HEK293 (cell line): Measurements from ENCODE around the gene ADAMTSL5.

ENCODE experiments used
- CTCF ChIA-PET: fragments of 350-600 bp; formaldehyde crosslinking; extraction: SDS; loops from one replicate; lab custom pipeline; 2021; ENCODE audit warnings: antibody characterized with exemption; lab: Yijun Ruan, JAX
- POLR2A ChIA-PET: fragments of 300-600 bp; formaldehyde crosslinking; extraction: SDS; loops from one replicate; lab custom pipeline; 2020; ENCODE audit warnings: antibody characterized with exemption, inconsistent platforms; lab: Yijun Ruan, JAX
- H3K27ac ChIP-seq: fragments of 200-500 bp; sonication (Bioruptor generic); 2 replicates; pipeline ENCODE4 v1.5.1; 2014; ENCODE audit warnings: low read depth, low read length, control low read depth, inconsistent platforms; ENCODE audit errors: extremely low read depth
- H3K36me3 ChIP-seq, 2 experiments: fragments of 200-500 bp in 1 of 2; sonication (Bioruptor generic) in 1 of 2; 1 replicate in 1 of 2; 2 replicates in 1 of 2; pipeline ENCODE4 v1.5.1; 2014 to 2017; ENCODE audit warnings: inconsistent platforms in 2 of 2, low read length in 2 of 2; ENCODE audit not compliant: control insufficient read depth in 2 of 2, insufficient read depth in 1 of 2
- H3K4me1 ChIP-seq: fragments of 200-500 bp; sonication (Bioruptor generic); 2 replicates; pipeline ENCODE4 v1.5.1; 2014; ENCODE audit warnings: mild to moderate bottlenecking, low read length, inconsistent platforms; ENCODE audit not compliant: control insufficient read depth, insufficient read depth
- H3K4me3 ChIP-seq: 2 replicates; pipeline ENCODE4 v1.5.1; 2011; ENCODE audit warnings: low read depth, mild to moderate bottlenecking, control low read depth, low read length, moderate library complexity
- H3K9me3 ChIP-seq: fragments of 200-500 bp; sonication (Bioruptor generic); 2 replicates; pipeline ENCODE4 v1.5.1; 2014; ENCODE audit warnings: low read depth, low read length, inconsistent platforms; ENCODE audit not compliant: control insufficient read depth, insufficient read depth
- AEBP2 ChIP-seq: fragments of 450-650 bp; formaldehyde crosslinking; IDR thresholded peaks from 2 replicates; pipeline ENCODE4 v1.5.1; 2016; ENCODE audit warnings: missing biosample characterization, missing genetic modification characterization, borderline replicate concordance
- EGR2 ChIP-seq: fragments of 450-650 bp; formaldehyde crosslinking; IDR thresholded peaks from 2 replicates; pipeline ENCODE4 v1.5.1; 2016; ENCODE audit warnings: low read depth, missing biosample characterization, missing genetic modification characterization
- OVOL3 ChIP-seq: fragments of 450-650 bp; formaldehyde crosslinking; IDR thresholded peaks from 2 replicates; pipeline ENCODE4 v1.5.1; 2016; ENCODE audit warnings: missing biosample characterization, missing genetic modification characterization
- SP2 ChIP-seq: fragments of 450-650 bp; formaldehyde crosslinking; IDR thresholded peaks from 2 replicates; pipeline ENCODE4 v1.5.1; 2016; ENCODE audit warnings: missing biosample characterization, missing genetic modification characterization
- YY2 ChIP-seq: fragments of 450-650 bp; formaldehyde crosslinking; IDR thresholded peaks from 2 replicates; pipeline ENCODE4 v1.5.1; 2016; ENCODE audit warnings: missing biosample characterization, missing genetic modification characterization
- ZBTB10 ChIP-seq: fragments of 450-650 bp; formaldehyde crosslinking; IDR thresholded peaks from 2 replicates; pipeline ENCODE4 v1.5.1; 2016; ENCODE audit warnings: missing biosample characterization, missing genetic modification characterization
- ZBTB20 ChIP-seq: fragments of 450-650 bp; formaldehyde crosslinking; IDR thresholded peaks from 2 replicates; pipeline ENCODE4 v1.5.1; 2016; ENCODE audit warnings: missing biosample characterization, missing genetic modification characterization
- ZBTB49 ChIP-seq: fragments of 450-650 bp; formaldehyde crosslinking; IDR thresholded peaks from 2 replicates; pipeline ENCODE4 v1.5.1; 2016; ENCODE audit warnings: missing biosample characterization, missing genetic modification characterization, low read depth
- ZNF121 ChIP-seq: fragments of 450-650 bp; formaldehyde crosslinking; IDR thresholded peaks from 2 replicates; pipeline ENCODE4 v1.5.1; 2016; ENCODE audit warnings: missing biosample characterization, missing genetic modification characterization
- ZNF146 ChIP-seq: fragments of 450-650 bp; formaldehyde crosslinking; IDR thresholded peaks from 2 replicates; pipeline ENCODE4 v1.5.1; 2016; ENCODE audit warnings: missing biosample characterization, missing genetic modification characterization
- ZNF274 ChIP-seq, 2 experiments: fragments of 200-500 bp in 1 of 2; fragments of 450-650 bp in 1 of 2; sonication (Bioruptor generic) in 1 of 2; formaldehyde crosslinking in 1 of 2; IDR thresholded peaks; 2 replicates each; pipeline versions ENCODE4 v1.5.1 to v1.6.1; 2014 to 2016; ENCODE audit warnings: borderline replicate concordance in 1 of 2, inconsistent platforms in 1 of 2, low read length in 1 of 2, missing biosample characterization in 1 of 2, missing genetic modification characterization in 1 of 2
- ZNF341 ChIP-seq: fragments of 450-650 bp; formaldehyde crosslinking; IDR thresholded peaks from 2 replicates; pipeline ENCODE4; 2016; ENCODE audit warnings: low read depth, missing biosample characterization, missing genetic modification characterization
- ZNF391 ChIP-seq: fragments of 450-650 bp; formaldehyde crosslinking; IDR thresholded peaks from 2 replicates; pipeline ENCODE4 v1.5.1; 2016; ENCODE audit warnings: low read depth, missing biosample characterization, missing genetic modification characterization, borderline replicate concordance
- ZNF433 ChIP-seq: fragments of 450-650 bp; formaldehyde crosslinking; IDR thresholded peaks from 2 replicates; pipeline ENCODE4 v1.5.1; 2016; ENCODE audit warnings: missing biosample characterization, missing genetic modification characterization, low read depth
- ZNF530 ChIP-seq: fragments of 450-650 bp; formaldehyde crosslinking; IDR thresholded peaks from 2 replicates; pipeline ENCODE4 v1.5.1; 2016; ENCODE audit warnings: low read depth, missing biosample characterization, missing genetic modification characterization
- ZNF571 ChIP-seq: fragments of 450-650 bp; formaldehyde crosslinking; IDR thresholded peaks from 2 replicates; pipeline ENCODE4 v1.5.0; 2017; ENCODE audit warnings: missing biosample characterization, missing genetic modification characterization
- ZNF776 ChIP-seq: fragments of 450-650 bp; formaldehyde crosslinking; IDR thresholded peaks from 2 replicates; pipeline ENCODE4 v1.5.0; 2017; ENCODE audit warnings: missing biosample characterization, missing genetic modification characterization, borderline replicate concordance
- ZNF792 ChIP-seq: fragments of 450-650 bp; formaldehyde crosslinking; IDR thresholded peaks from 2 replicates; pipeline ENCODE4 v1.5.1; 2016; ENCODE audit warnings: missing biosample characterization, missing genetic modification characterization
- ZNF830 ChIP-seq: fragments of 450-650 bp; IDR thresholded peaks from 2 replicates; pipeline ENCODE4 v1.5.0; 2018; ENCODE audit warnings: missing biosample characterization, missing genetic modification characterization, low read depth, mild to moderate bottlenecking, moderate library complexity
- ZNF843 ChIP-seq: fragments of 450-650 bp; formaldehyde crosslinking; IDR thresholded peaks from 2 replicates; pipeline ENCODE4 v1.5.1; 2016; ENCODE audit warnings: missing biosample characterization, missing genetic modification characterization

Gene ADAMTSL5

GRCh38 chr19:1514986-1515721 lies 2.3 kb upstream of the ADAMTSL5 start (continued):
- TF ChIP-seq EGR2 (0 out of 2 replicates have a peak, but pooled peaks have one; percentile 5), ZBTB10 (tag by site-specific recombination) (0 out of 2 replicates have a peak, but pooled peaks have one; percentile 22), ZNF121 (tag by site-specific recombination) (no peak), ZNF792 (tag by site-specific recombination) (peak; percentile 99), ZNF530 (tag by site-specific recombination) (no peak), AEBP2 (no peak)

GRCh38 chr19:1514295-1514661 lies 1.5 kb upstream of the ADAMTSL5 start:
- Histone ChIP-seq H3K36me3 (no peaks in the 10 kb centered on the region), H3K27ac (no peak overlapping the region), H3K9me3 (no peaks in the 10 kb centered on the region), H3K4me3 (no peak overlapping the region), H3K4me1 (no peaks in the 10 kb centered on the region)
- TF ChIP-seq YY2 (tag by site-specific recombination) = no peak
- TF ChIP-seq ZNF391 (tag by site-specific recombination) = no peak
- TF ChIP-seq ZNF433 (tag by site-specific recombination) = no peak
- no peak for TF ChIP-seq ZNF274 (IDR thresholded peaks at IDR 0.05; ENCODE audit: low read length)
- TF ChIP-seq ZNF274 (tag by site-specific recombination; IDR thresholded peaks at IDR 0.05; ENCODE audit: borderline replicate concordance) = no peak
- TF ChIP-seq ZNF776 (tag by site-specific recombination) = no peak
- TF ChIP-seq OVOL3 (tag by site-specific recombination) = no peak
- TF ChIP-seq ZNF571 (tag by site-specific recombination) = no peak
- CTCF ChIA-PET = interaction anchor here (0.5 to 0.7 kb wide), 2 partner anchors 16 to 30 kb away, joined by 4 to 6 read pairs; no protein-coding TSS in a partner anchor
- POLR2A ChIA-PET = no interaction called here

- H3K27ac ChIP-seq = no peak overlapping the region
- ChIA-PET POLR2A (no interaction called here), CTCF (no interaction called here)
- peak overlapping the region; percentile 38 for H3K4me3 ChIP-seq
- H3K4me1 ChIP-seq = no peaks in the 10 kb centered on the region
- no peaks in the 10 kb centered on the region for H3K36me3 ChIP-seq
- H3K9me3 ChIP-seq = no peaks in the 10 kb centered on the region
- TF ChIP-seq ZNF830 (no peak), ZNF146 (tag by site-specific recombination) (no peak), ZBTB20 (tag by site-specific recombination) (peak; percentile 86), ZNF341 (tag by site-specific recombination) (peak; percentile 38; the same call in 1 of the 2 replicates), ZNF843 (tag by site-specific recombination) (0 out of 2 replicates have a peak, but pooled peaks have one; percentile 19), SP2 (tag by site-specific recombination) (peak; percentile 34; the same call in 1 of the 2 replicates), ZBTB10 (tag by site-specific recombination) (peak; percentile 47; the same call in 1 of the 2 replicates), ZBTB49 (no peak)
Observed at GRCh38 chr19:1513499-1514294, 878 bp upstream of the ADAMTSL5 start.
